T47D (cell line): ENCODE data around the gene C22orf42.

ENCODE experiments used
- DNase-seq, 2 experiments: peaks; one replicate each; pipeline versions ENCODE4 v3.0.0 to v3.0.0-alpha.2; 2011 to 2012; ENCODE audit warnings: low read depth in 1 of 2, low spot score in 1 of 2
- JUND ChIP-seq: IDR thresholded peaks from 2 replicates; pipeline ENCODE4 v1.6.1; 2012; ENCODE audit warnings: low read depth
- in situ Hi-C: cut with HindIII; loops from 2 replicates; pipeline ENCODE4 v1.10.0; 2016; ENCODE audit warnings: low sequenced_read_pairs, low pct_unique_long_range_greater_than_20kb

Gene C22orf42

DNA sequence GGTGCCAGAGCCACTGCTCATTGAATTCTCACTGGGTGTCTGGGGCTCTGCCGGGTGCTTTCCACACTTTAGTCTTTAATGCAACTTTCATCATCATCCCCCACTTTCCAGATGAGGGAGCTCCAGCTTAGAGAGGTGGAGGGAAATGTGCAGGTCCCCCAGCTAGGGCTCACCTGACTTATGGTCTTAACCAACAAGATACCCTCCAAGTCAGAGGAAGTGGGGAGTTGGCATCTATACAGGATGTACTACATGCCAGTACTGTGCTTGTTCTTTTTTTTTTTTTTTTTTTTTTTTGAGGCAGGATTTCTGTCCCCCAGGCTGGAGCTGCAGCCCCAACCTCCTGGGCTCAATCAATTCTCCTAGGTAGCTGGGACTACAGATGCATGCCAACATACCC, 26.3 kb downstream of the C22orf42 start:
- TF ChIP-seq JUND = no peak
- in situ Hi-C loops = no loop called here
- DNase-seq = no peak

DNA sequence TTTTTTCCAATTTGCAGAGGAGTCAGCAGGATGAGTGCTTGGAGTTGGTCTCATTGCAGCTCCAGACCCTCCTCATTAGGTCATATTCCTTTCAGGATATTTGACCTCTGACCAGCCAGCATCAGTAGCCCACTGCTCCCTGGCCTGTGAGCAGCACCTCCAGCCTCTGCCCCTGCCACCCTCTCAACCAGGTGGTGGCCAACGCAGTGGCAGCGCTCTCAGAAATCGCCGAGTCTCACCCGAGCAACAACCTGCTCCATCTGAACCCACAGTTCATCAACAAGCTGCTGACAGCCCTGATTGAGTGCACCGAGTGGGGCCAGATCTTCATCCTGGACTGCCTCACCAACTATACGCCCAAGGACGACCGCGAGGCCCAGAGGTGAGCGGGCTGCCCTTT, 27.0 kb downstream of the C22orf42 start:
- DNase-seq = no peak
- in situ Hi-C loops = no loop called here
- no peak for TF ChIP-seq JUND

DNA sequence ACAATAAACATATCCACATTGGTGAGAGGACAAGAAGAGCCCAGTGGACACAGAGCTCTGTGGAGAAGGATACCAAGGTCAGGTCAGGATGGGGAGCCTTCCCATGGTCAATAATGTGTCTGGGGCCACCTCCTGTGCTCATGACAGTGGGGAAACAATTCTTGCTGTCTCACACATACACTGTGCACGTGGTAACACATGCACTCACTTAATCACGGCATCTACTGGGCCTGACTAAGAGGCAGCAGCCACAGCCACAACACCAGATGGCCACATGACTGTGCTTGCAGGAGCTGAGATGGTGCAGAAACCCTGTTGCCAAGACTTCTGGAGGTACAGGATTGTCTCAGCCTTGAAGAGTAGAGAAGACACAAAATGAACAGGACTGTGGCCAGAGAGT, 28.6 kb downstream of the C22orf42 start:
- TF ChIP-seq JUND = no peak
- no peak for DNase-seq
- in situ Hi-C loops = no loop called here

DNA sequence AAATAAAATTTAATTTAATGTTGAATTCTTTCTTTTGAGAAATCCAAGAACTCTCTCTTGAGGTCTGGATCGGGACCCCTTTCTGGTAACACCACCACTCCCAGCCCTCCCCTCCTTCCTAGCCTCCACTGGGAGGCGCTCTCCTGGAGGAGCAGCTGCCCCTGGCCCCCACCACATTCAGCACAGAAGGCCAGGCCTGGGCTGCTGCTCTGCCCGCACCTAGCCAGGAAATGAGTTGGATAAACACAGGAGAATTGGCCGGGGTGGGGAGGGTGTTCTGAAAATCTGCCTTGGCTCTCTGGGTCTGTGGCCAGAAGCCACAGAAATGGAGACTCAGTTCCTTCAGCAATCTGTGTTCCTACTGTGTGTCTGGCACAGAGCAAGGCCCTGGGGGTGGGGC, 31.2 kb downstream of the C22orf42 start:
- TF ChIP-seq JUND = no peak
- DNase-seq = no peak
- in situ Hi-C loops = no loop called here

DNA sequence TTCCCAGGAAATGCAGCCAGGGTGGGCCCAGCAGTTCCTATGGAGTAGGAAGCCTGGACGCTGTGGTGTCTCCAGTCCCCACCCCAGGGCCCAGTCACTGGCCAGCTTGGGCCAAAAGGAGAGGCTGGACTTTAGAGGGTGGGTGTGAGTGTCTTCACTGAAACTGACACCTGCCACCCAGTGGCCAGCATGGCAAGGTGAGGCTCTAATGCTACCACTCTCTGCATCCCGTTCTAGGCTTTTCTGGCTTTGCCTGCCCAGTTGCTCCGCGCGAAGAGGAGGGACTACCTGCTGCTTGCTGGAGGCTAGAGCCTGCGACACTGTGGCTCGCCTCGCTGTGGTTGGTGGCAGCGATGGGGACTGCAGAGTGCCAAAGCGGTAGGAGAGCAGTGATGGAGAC, 35.4 kb downstream of the C22orf42 start:
- TF ChIP-seq JUND = no peak

DNA sequence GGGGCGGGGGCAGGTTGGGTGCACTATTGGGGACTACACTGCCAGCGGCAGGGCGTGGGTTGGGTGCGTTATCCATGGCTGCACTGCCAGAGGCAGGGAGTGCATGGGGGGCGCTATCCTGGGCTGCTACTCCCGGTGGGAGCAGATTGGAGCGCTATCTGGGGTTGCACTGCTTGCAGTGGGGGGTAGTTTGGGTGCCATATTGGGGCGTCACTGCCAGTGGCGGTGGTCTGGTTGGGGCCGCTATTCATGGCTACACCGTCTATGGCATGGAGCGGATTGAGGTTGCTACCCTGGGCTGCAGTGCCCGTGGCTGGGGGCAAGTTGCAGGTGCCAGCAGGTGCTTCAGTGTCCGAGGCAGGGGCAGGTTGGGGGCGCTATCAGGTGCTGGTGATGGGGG, 36.2 kb downstream of the C22orf42 start:
- in situ Hi-C loops = no loop called here
- DNase-seq = no peak
- no peak for TF ChIP-seq JUND

More for the DNA sequence above, 35.4 kb downstream of the C22orf42 start:
- DNase-seq = peak in 1 of 2 experiments; percentile 25
- in situ Hi-C loops = no loop called here

DNA sequence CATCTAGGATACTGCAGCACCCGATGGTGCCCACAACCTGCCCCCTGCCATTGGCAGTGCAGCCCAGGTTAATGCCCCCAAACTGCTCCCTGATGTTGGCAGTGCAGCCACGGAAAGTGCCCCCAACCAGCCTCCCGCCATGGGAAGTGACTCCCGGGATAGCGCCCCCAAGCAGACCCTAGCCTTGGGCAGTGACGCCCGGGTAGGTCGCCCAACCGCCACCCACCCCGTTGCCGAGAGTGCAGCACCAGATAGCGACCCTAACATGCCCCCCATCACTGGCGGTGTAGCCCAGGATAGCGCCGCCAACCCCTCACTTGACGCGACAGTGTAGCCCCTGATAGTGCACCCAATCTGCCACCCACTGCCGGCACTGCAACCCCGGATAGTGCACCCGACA, 38.5 kb downstream of the C22orf42 start:
- in situ Hi-C loops = no loop called here

DNA sequence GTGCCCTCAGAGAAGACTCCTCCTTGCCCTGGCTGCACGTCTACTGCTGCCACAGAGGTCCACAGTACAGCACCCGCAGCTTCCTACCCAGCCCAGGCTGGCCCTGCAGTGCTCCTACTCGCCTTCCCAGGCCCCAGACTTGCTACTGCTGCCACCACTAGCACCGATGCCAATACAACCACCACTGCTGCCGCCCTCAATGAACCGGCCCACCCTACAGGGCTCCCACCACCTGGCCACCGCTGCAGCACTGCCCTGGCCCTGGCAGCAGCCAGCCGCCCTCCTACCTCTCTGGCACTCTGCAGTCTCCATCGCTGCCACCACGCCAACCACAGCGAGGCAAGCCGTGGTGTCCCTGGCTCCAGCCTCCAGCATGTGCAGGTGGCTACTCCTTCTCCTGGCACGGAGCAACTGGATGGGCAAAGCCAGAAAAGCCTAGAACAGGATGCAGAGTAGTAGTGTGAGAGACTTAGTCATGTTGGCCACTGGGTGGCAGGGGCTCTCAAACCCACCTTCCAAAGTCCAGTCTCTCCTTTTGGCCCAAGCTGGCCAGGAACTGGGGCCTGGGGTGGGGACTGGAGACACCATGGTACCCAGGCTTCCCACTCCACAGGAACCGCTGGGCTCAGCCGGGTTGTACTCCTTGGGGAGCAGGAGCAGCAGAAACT, 39.4 kb downstream of the C22orf42 start:
- no peak for TF ChIP-seq JUND
- DNase-seq = no peak
- in situ Hi-C loops = no loop called here

More for the DNA sequence above, 38.5 kb downstream of the C22orf42 start:
- DNase-seq = no peak
- no peak for TF ChIP-seq JUND

DNA sequence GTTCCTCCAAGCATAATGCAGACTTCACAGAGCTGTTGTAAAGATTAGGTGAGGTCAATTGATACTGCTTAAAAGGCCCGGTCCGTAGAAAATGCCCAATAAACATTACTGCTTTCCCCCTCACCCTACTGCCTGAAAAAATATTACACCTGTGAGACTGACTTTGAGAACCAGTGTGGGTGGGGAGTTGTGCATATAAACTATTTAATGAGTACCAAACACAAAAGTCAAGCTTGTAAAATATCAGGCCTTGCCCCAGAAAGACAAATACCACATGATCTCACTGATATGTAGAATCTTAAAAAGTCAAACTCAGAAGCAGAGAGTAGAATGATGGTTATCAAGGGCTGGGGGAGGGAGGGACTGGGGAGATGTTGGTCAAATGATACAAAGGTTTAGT, 46.7 kb downstream of the C22orf42 start:
- no peak for TF ChIP-seq JUND
- no peak for DNase-seq

DNA sequence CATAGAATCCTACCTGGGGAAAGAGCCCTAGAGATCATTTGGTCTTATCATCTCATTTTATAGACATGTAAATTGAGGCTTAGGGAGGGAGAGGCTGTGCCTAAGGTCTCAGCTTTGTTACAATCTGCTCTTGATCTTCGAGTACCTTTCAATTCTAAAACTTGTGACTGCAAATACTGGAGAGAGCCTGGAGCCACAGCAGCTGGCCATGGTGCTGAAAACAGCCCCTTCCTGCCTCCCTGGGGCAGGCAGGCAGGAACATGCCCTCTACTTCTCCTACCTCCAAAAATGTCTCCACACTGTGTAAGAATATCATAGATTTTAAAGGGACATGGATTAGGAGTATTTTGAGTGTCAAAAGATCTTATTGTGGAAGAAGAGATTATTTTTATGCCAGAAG, 52.2 kb downstream of the C22orf42 start:
- in situ Hi-C loops = no loop called here
- TF ChIP-seq JUND = no peak
- DNase-seq = peak; percentile 16 to 50

More for the DNA sequence above, 46.7 kb downstream of the C22orf42 start:
- in situ Hi-C loops = no loop called here

DNA sequence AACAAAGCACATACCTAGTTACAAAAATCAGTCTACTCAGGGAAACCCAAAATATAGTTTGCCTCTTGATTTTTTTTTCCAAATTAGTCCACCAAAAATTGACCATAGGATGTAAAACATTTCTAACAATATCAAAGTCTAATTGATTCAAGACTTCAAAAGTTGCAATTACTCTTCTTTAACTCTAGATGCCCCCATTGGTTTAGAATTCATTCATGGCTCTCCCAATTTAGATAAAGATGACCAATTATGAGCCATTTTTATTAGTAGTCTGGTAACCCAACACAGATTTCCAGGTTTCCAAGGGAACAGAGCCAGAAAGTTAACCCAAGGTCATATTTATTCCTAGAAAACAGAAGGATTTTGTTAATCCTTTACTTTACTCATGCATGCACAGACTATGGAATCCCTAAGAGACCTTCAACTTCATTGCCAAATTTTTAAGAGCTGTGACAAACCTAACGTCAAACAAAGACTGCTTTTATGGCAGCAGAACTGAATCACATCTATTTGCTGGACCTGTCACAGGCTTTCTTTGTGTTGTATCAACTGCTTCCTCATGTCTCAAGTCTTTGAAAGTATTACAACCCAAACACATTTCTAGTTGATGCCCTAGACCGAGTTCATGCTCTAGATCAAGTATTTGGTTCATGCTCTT, 55.3 kb downstream of the C22orf42 start:
- TF ChIP-seq JUND = no peak
- in situ Hi-C loops = no loop called here
- peak in 1 of 2 experiments; percentile 23 for DNase-seq

DNA sequence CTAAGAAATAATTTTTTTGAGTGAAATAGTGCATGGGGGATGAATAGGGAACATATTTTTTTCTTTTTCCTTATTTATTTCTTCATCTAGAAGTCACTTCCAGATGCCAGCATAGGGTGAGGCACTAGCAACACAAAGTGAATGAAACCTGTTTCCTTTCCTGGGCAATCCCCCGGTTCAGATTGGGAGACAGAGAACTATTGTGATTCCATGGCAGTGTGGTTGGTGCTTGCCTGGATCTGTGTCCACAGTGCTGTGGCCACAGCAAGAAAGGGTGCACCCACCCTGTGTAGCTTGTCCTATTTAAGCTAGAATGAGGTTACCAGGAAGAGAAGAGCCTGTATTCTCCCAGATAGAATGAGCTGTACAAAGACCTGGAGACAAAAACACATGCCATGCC, 58.4 kb downstream of the C22orf42 start:
- TF ChIP-seq JUND = no peak
- in situ Hi-C loops = no loop called here
- no peak for DNase-seq
